Activated effector memory CD4-positive, alpha-beta T cell treated with anti-CD3 and anti-CD28 coated beads, Interleukin-2, amount 50 U/mL, for 16 hours (primary cell): ENCODE measurements around the gene CHST13.

Source experiments
- DNase-seq: peaks from one replicate; pipeline ENCODE4 v3.0.0-alpha.2; 2020

The CHST13 gene

DNA sequence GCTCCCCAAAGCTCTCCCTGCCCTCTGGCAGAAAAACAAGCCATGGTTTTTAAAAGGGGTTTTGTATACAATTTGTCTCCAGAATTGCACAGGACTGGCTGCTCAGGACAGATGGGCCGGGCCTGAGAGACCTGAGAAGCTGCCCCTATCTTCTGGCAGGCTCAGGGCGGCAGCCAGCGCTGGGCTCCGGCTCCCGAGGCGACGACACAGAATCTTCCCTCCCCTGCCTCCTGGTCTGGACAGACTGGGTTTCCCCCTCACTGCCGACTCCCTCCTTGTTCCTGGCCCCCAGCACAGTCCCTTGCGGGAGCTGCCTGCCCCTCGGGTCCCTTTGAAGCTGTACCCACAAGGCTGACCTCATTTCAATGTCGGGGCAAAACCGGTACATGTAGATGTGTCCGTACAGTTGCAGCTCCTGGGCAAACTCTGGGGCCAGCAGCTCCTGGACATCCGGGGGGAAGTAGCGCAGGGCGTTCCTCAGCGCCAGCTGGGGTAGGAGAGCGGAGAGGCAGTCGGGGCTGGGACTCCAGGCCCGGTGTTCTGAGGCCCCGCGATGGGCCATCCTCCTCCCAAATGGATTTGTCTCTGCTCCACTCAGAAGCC is 13.5 kb upstream of the CHST13 start:
- peak; percentile 58 for DNase-seq

DNA sequence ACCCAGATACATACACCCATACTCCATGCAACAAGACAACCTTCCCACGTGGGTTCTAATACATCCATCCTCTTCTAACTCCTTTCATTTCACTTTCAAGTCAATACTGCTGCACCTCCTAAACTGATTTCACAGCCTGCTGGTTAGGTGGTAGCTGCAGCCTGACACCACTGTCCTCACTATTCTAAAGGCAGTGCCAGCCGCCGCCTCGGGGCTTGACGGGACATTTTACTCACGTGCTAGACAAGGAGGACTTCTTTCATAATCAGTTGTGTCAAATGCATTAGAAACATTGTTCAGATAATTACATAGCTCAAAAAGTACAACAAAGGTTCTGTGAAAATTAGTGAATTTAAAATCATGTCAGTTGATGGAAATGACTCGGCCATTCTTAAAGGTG is 12.7 kb upstream of the CHST13 start:
- peak; percentile 37 for DNase-seq

DNA sequence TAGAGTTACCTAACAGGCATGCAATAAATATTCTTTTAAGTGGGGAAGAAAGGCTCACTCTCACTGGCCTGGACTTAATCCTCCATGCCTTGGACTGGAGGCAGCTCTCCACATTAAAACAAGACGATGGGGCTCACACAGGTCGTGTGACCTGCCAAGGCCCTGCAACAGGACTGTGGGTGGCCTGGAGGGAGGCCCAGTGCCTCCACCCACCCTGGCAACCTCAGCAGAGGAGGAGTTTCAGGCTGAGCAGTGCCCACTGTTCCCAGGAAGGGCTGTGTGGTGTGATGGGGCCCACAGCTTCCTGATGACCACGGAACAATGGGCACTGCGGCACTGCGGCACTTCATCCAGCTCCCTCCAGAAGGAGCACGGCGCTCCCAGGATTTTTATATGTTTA is 11.9 kb upstream of the CHST13 start:
- peak; percentile 28 for DNase-seq

DNA sequence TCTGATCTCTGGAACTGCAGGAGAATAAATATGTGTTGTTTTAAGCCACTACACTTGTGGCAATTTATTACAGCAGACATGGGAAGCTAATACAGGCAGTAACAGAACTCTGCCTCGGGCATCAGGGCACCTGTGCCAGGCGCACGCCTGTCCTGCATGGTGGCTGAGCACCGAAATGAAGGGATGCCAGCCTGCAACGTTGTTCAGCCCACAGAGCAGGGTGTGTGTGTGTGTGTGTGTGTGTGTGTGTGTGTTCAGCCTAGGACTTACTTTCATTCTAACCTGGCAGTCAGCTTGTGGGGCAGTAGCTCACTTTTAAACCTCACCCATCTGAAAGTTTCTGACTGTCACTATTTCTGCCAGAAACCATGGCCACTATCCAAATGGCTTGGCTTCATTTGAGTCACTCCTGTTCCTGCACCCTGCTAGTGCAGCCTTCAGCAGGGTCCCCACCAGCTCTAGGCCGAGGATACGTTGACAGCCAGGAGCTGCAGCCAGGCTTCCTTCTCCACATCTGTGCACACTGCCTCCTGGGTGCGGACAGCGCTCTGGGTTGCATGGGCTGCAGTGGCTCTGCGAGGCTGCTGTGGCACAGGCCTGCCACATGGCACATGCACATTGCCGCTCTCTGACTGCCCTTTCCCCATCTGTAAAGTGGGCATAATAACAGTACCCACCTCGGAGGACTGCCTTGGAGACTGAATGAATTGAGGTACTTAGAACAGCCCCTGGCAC is 10.9 kb upstream of the CHST13 start:
- peak; percentile 28 for DNase-seq

GRCh38 chr3:126514161-126514560 is 9.8 kb upstream of the CHST13 start:
- DNase-seq, result no peak

DNA sequence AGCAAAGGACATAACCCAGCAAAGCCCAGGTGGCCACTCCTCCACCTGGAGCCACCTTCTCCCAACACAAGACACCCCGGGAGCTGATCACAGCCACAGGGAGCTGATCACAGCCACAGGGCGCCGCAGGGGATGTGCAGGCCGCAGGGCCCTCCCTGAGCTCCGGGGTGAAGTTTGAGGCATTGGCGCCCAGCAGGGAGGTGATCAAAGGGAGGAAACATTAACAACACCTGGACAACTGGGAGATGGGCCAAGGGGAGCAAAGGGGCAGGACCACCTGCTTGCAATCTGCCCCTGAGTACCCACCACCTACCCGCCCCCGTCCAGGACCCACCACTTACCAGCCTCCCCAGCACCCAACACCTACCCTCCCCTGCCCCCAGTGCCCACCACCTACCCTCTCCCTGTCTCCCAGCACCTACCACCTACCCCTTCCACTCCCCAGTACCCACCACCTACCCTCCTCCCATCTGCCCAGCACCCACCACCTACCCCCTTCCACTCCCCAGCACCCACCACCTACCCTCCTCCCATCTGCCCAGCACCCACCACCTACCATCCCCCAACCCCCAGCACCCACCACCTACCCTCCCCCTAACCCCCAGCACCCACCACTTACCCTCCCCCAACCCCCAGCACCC is 8.8 kb upstream of the CHST13 start:
- peak; percentile 36 for DNase-seq

DNA sequence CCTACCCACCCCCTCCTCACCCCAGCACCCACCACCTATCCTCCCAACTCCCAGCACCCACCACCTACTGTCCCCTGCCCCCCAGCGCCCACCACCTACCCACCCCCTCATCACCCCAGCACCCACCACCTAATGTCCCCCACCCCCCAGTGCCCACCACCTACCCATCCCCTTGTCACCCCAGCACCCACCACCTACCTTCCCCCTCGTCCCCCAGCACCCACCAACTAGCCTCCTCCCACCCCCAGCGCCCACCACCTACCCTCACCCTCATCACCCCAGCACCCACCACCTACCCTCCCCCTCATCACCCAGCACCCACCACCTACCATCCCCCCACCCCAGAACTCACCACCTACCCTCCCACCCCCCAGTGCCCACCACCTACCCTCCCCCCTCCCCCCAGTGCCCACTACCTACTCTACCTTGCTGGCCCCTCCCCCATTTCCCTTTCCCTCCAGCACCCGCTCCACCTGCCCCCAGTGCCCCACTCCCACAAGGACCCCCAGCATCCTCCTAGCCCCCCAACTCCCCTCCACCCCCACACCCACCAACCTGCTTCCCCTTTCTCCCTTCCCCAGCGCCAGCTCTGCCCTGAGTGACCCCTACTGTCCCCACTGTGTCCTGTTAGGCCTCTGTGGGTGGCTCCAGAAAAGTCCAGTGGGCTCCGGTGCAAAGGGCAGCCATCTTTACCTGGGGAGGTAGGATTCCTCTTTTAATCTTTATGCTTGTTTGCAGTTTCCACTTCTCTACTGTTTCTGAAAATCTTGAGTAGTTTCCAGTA is 7.6 kb upstream of the CHST13 start:
- DNase-seq, result no peak

GRCh38 chr3:126516936-126517290 is 7.0 kb upstream of the CHST13 start:
- no peak for DNase-seq

- peak; percentile 57 for DNase-seq
Observed at GRCh38 chr3:126517291-126517951, 6.5 kb upstream of the CHST13 start, which contains the start of gene UROC1. TSS of gene UROC1 (minus strand) at chr3:126517773. CDS start at chr3:126517719, 54 bp downstream.

DNA sequence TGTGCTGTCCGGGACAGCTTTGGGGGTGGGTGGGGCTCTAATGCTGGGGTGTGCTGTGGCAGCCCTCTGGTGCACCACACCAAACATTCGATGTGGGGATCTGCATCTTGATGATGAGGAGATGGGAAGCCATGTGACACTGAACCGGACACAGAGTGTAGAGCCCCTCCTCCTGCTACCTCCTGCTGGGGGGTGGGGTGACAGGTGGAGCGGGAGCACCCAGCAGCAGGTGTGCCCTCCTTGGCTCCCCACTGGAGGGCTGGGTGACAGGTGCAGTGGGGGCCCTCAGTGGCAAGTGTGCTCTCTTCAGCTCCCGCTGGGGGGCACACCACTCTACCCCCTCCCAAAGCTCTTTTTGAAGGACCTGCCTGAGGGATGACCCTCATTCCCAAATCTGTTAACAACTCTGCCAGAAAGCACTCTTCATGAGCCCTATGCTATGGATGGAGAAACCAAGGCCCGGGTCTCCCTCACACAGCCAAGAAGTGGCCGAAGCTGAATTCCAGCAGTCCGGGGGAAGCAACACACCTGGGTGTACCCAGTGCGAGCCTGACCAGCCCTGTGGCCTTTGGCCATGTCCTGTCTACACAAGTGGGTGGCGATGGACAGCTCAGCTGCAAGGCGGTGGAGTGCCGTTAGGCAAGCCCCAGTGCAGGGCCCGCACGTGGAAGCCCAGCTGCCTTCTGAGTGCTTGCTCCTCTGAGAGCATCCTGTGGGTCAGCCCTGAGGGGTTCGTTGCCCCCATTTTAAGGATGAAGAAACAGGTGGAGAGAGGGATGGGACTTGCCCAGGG is 5.8 kb upstream of the CHST13 start:
- no peak for DNase-seq

DNA sequence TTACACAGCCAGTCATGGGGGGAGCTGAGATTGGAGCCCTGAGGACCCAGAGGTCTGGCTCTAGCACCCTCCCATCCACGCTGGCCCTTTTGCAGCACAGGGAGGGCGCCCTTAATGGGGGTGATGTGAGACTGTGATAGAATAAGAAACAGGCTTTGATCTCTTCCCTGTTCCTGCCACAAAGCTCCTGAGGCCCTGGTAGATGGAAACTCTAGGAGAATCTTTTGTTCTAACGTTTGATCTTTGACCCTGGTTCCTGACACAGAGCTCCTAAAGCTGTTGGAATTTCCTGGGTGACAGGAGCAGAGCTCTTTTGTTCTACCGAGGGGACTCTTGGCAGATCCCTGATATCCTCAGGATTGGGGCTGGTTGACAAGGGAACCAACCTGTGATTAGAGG is 5.2 kb upstream of the CHST13 start:
- no peak for DNase-seq

- no peak for DNase-seq
Observed at GRCh38 chr3:126519506-126520455, 4.2 kb upstream of the CHST13 start.

GRCh38 chr3:126521122-126521891 is 2.6 kb upstream of the CHST13 start:
- peak; percentile 28 for DNase-seq

DNA sequence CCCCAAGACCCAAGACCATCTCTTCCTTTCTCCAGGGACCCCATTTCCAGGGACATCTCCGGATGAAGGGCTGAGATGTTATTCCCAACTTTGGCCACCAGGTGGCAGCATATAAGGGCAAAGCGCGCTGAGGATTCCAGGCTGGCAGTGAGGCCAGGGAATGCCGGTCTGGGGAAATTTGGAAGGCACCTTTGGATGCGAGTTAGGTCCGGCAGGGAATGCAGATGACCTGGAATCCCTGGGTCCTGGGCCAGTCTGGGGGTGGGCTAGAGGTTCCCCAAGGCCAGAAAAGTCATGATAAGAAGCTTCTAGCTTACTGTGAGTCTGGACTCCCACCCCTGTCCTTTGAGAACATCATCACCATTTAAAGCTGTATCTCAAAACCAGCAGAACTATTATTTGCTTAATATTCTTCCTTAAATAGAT is 1.6 kb upstream of the CHST13 start:
- peak; percentile 81 for DNase-seq

- DNase-seq, result peak; percentile 59
Observed at GRCh38 chr3:126524429-126524988, 554 bp downstream of the CHST13 start.

DNA sequence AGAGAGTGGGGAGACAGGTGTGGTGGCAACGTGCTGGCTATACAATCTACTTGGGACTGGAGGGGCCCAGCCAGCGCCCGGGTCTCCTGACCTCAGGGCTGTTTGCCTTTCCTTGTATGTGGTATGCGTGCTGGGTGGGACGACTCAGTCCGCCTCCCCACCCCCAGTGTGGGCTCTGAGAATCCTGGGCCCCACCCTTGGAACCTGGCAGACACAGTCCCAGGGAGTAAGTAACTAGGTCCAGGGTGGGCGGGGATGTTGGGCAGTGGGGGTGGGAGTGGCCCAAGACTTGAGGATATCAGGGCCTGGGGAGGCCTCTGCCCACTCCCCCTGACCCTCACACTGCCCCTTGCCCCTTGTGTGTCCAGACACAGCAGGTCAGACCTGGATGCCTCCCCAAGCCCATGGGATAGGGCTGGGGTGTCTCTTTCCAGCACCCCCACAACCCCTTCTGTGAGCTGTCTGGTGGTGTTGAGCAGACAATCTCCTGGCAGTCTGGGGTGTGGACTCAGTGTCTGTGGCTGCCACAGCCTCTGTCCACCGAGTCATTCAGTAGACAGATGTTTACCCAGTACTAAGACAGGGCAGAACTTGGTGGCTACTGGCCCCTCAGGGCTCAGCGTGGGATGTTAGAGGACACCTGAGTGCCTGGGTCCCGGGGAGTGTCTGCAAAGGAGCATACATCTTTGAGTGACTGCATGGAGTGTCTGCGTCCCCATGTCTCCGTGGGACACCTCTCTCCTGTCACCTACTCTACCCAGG is 1.3 kb downstream of the CHST13 start:
- DNase-seq, result peak; percentile 27

- peak; percentile 60 for DNase-seq
Observed at GRCh38 chr3:126525853-126526667, 2.1 kb downstream of the CHST13 start.

DNA sequence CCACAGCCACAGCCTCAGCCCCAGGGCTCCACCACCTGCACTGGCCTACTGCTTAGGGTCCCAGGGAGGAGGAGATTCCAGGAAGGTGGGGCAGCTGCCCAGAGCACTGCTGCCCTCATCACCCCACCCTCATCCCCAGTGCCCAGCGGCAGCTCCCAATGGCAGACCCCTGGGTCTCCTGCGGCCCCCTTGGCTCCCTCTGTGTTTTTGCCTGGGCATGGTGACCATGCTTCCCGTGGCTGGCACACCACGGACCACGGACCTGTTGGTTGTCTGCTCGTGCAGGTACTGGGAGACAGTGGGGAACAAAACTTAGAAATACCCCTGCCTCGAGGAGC is 2.7 kb downstream of the CHST13 start:
- DNase-seq, result no peak
